ENCODE results near the gene TUBE1.
"Not testable (repeated sequence)": the region's sequence is repeated elsewhere in the genome, so short reads cannot be mapped to it uniquely, and the experiment has no call there.

Gene TUBE1

GRCh38 chr6:112062966-112063365, 24.3 kb downstream of the TUBE1 start:
- no peak for DNase-seq (ENCODE audit: low read depth in 2 of 2)

GRCh38 chr6:112061605-112062004, 25.7 kb downstream of the TUBE1 start:
- DNase-seq (ENCODE audit: low read depth in 2 of 2): no peak

- DNase-seq (ENCODE audit: low read depth in 2 of 2): no peak
Measured at GRCh38 chr6:112058243-112059032, 28.8 kb downstream of the TUBE1 start.

- DNase-seq (ENCODE audit: low read depth in 2 of 2): no peak
Measured at GRCh38 chr6:112054555-112055190, 32.6 kb downstream of the TUBE1 start.

GRCh38 chr6:112054001-112054400, 33.3 kb downstream of the TUBE1 start, which contains the start of gene CCN6:
TSS of gene CCN6 (plus strand) at chr6:112054104. CDS start at chr6:112054358, 254 bp downstream.
- DNase-seq (ENCODE audit: low read depth in 2 of 2): no peak

- DNase-seq (ENCODE audit: low read depth in 2 of 2): not testable (repeated sequence)
Measured at GRCh38 chr6:112051251-112051740, 36.0 kb downstream of the TUBE1 start.

- DNase-seq (ENCODE audit: low read depth in 2 of 2): no peak
Measured at GRCh38 chr6:112050429-112050828, 36.9 kb downstream of the TUBE1 start.

- DNase-seq (ENCODE audit: low read depth in 2 of 2): no peak
Measured at GRCh38 chr6:112049996-112050395, 37.3 kb downstream of the TUBE1 start.

- no peak for DNase-seq (ENCODE audit: low read depth in 2 of 2)
Measured at GRCh38 chr6:112049026-112049799, 38.1 kb downstream of the TUBE1 start.

GRCh38 chr6:112047523-112047922, 39.8 kb downstream of the TUBE1 start:
- DNase-seq (ENCODE audit: low read depth in 2 of 2): not testable (repeated sequence)

- DNase-seq (ENCODE audit: low read depth in 2 of 2): no peak
Measured at GRCh38 chr6:112044856-112045255, 42.4 kb downstream of the TUBE1 start.

GRCh38 chr6:112044196-112044595, 43.1 kb downstream of the TUBE1 start:
- DNase-seq (ENCODE audit: low read depth in 2 of 2): no peak

GRCh38 chr6:112043032-112044007, 44.0 kb downstream of the TUBE1 start:
- peak; percentile 87 to 88 for DNase-seq (ENCODE audit: low read depth in 2 of 2)

GRCh38 chr6:112041535-112041934, 45.7 kb downstream of the TUBE1 start:
- DNase-seq (ENCODE audit: low read depth in 2 of 2): no peak

- no peak for DNase-seq (ENCODE audit: low read depth in 2 of 2)
Measured at GRCh38 chr6:112040956-112041355, 46.3 kb downstream of the TUBE1 start.

- DNase-seq (ENCODE audit: low read depth in 2 of 2): no peak
Measured at GRCh38 chr6:112039431-112039770, 47.9 kb downstream of the TUBE1 start.

- DNase-seq (ENCODE audit: low read depth in 2 of 2): no peak
Measured at GRCh38 chr6:112038756-112039430, 48.4 kb downstream of the TUBE1 start.

GRCh38 chr6:112038268-112038667, 49.0 kb downstream of the TUBE1 start:
- DNase-seq (ENCODE audit: low read depth in 2 of 2): no peak

GRCh38 chr6:112037783-112038216, 49.5 kb downstream of the TUBE1 start:
- DNase-seq (ENCODE audit: low read depth in 2 of 2): no peak

- DNase-seq (ENCODE audit: low read depth in 2 of 2): no peak
Measured at GRCh38 chr6:112036088-112036637, 51.1 kb downstream of the TUBE1 start.

All from stimulated activated CD8-positive, alpha-beta memory T cell treated with anti-CD3 and anti-CD28 coated beads, Interleukin-15, amount 100 ng/mL, for 48 hours (primary cell).